GM10266 (cell line): ENCODE data around the gene CGB1.
A peak's percentile ranks its signal among the peaks of the same experiment; 100 is the strongest.
"Not testable (repeated sequence)": the region's sequence is repeated elsewhere in the genome, so short reads cannot be mapped to it uniquely, and the experiment has no call there.

Experiments
- DNase-seq: peaks from one replicate; pipeline ENCODE4 v3.0.0; 2012; ENCODE audit errors: extremely low spot score
- CTCF ChIP-seq: IDR thresholded peaks from 2 replicates; pipeline ENCODE4 v1.5.1; 2012; ENCODE audit warnings: mild to moderate bottlenecking, low read depth; ENCODE audit not compliant: control insufficient read depth, insufficient read depth; ENCODE audit errors: missing control alignments

The CGB1 gene

DNA sequence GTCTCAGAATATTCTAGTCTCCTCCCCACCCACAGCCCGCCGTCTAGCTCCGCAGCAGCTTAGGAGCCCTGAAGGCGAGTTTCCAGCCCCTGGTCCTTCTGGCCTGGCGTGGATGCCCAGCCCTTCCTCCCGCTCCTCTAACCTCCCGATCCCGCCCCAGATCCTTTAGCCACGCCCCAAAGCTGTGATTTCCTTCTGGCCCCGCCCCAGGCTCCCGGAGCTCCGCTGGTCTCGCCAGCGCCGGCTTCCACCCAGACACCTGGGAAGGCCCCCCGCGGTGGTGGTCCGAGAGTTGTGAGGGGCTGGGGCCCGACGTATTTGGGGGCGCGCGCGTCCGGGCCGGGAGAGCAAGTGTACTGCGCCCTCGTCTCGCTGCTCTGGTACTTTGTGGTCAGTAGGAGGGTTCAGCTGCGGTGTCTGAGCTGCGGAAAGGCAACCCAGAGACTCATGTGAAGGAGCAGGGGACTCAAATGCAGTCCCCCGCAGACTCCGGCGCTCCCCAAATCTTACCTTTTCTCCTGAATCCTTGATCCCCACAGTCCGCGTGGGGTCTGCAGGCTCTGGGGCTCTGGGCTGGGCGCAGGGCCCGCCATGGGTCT, 21.0 kb upstream of the CGB1 start, which contains the start of gene CGB7:
CGB7 (minus strand) TSS at position 114 of the 599 bp plus-strand sequence. CDS start 2,374 bp downstream, outside the sequence.
- peak; percentile 50 for DNase-seq
- TF ChIP-seq CTCF = no peak

DNA sequence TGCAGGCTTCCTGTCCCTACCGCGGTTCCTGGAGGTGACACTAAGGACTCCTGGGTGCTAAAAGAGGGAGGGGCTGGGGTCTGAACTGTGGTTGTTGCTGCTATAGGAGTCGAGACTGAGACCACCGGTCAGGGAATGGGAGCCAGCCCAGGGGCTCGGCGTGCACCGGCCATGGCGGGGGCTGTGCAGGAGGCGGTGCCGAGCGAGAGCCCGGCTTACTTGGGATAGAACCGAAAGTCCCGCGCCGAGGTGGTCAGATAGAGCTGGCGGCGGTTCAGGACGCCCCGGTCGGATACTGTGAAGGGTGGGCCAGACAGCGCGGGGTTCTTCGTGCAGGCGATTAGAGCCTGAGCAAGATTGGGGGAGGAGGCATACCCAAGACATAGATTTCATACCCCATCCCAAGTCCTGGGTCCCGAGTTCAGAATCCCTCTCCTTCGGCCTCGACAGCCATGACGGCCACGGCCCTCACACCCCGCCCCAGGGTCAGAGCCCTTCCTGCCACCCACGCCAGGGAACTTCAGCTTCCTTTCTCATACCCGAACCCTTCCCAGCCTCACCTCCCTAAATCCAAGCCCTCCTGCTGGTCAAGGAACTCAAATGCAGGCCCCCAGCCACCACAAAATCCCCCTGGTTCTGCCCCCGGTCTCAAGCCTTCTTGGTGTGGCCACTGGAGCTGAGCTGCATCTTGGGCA, 20.4 kb upstream of the CGB1 start:
- not testable (repeated sequence) for DNase-seq

GRCh38 chr19:49056101-49056901, 19.6 kb upstream of the CGB1 start:
- TF ChIP-seq CTCF = peak; percentile 8
- DNase-seq = peak; percentile 87

GRCh38 chr19:49050376-49051033, 13.8 kb upstream of the CGB1 start:
- not testable (repeated sequence) for DNase-seq

- not testable (repeated sequence) for DNase-seq
These were observed 13.1 kb upstream of the CGB1 start for GRCh38 chr19:49049834-49050233.

DNA sequence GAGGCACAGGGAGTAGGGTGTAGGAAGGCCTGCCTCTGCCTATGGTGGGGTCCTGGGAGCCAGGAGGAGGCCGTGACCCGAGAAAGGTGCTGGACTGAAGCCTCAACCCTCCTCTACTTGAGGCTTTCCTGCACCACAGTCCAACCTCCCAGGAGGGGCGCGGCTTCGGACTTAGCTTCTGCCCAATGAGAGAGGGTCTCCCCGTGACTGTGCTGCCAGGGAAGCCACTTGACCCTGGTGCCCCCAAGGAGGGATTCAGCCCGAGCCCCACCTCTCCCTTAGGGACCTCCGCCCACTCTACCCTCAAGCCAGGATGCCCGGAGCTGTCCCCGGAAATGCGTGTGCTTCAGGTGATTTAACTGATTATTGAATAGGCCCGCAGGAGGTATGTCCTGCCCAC, 12.3 kb upstream of the CGB1 start, which contains the start of gene CGB8:
CGB8 (minus strand) TSS at position 101 of the 400 bp plus-strand sequence. CDS start 372 bp downstream, outside the sequence.
- DNase-seq = not testable (repeated sequence)

- DNase-seq = not testable (repeated sequence)
These were observed 6.9 kb upstream of the CGB1 start, which contains the start of gene CGB5 for GRCh38 chr19:49043548-49043947. Gene CGB5, plus strand, starts transcription at chr19:49043848. Its CDS starts 362 bp downstream, at chr19:49044210.

DNA sequence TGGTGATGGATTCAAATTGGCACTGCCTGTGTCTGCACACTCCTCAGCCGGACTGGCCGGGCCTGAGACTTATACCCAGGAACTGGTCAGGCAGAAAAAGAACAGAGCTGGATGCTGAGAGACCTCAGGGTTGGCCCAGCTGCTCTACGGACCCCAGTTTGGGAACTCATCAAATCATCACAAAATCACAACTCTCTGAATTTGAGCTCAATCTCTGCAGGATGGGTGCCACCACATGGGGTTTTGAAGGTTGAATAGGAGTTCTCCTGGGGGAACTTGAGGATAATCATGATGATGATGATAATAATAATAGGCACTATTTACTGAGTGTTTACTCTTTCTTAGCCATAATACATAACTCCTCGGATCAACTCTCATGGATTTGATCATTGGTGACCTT, 6.0 kb upstream of the CGB1 start:
- DNase-seq = not testable (repeated sequence)

- TF ChIP-seq CTCF = no peak
- DNase-seq = no peak
These were observed 5.5 kb upstream of the CGB1 start for GRCh38 chr19:49042177-49042576.

GRCh38 chr19:49039736-49040135, 3.0 kb upstream of the CGB1 start:
- DNase-seq = not testable (repeated sequence)

DNA sequence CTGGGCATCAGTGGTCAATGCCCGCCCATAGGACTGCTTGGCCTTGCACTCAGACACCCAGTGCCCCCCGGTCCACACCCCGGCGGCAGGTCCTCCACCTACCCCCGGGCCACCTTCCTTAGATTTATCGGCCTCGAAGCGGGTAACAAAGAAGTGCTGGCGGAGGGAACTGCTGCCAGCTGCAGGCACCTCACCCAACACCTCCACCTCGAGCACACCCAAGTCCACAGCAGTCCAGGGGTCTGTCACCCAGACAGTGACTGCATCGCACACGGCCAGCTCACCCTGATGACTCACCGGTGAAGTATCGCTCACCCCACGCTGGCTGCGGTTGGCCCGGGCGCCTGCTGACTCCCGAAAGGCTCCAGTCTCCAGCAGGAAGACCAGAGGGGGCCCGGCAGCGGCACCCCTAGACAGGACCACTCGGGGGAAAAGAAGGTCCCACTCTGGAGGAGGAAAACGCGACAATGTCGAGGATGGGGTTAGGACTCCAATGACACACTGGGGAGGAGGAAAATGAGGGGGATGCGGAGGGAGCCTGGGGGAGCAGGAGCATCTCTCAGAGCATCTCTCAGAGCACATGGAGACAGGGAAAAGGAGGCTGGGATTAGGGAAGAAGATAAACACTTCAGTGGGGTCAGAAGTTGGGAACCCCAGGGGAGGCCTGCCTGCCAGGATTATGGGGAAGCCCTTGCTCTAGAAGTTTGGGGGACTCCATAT, 2.0 kb upstream of the CGB1 start:
- not testable (repeated sequence) for DNase-seq

GRCh38 chr19:49038111-49038510, 1.4 kb upstream of the CGB1 start:
- DNase-seq = not testable (repeated sequence)
